ENCODE measurements around the gene POU6F2. TPM values are rescaled to one million over a fixed set of nuclear protein-coding genes. Genes with fewer than 3 reads are reported as not detected.

The POU6F2 gene
- polyA plus RNA-seq, 2 of the 4 experiments (the other 2 are of a cell fraction) = not detected

DNA sequence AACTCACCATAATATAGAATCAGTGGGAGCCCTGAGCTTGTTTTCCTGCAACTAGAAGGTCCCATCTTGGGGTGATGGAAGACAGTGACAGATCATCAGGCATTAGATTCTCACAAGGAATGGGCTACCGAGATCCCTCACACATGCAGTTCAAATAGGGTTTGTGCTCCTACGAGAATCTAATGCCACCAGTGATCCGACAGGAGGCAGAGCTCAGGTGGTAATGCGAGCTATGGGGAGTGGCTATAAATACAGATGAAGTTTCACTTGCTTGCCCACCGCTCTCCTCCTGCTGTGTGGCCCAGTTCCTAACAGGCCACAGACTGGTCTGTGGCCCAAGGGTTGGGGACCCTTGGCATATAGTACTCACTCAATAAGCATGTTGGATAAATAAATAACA is 93.4 kb downstream of the POU6F2 start:
- CTCF ChIA-PET = no interaction called here
- TF ChIP-seq EP300 (IDR thresholded peaks at IDR 0.05) = no peak
- TF ChIP-seq NR3C1 (IDR thresholded peaks at IDR 0.05) = no peak
- TF ChIP-seq ESRRA (IDR thresholded peaks at IDR 0.05; ENCODE audit: borderline replicate concordance, low read length) = no peak
- no peak for TF ChIP-seq RAD21 (conservative IDR thresholded peaks at IDR 0.05 in 1 of 2, IDR thresholded peaks at IDR 0.05 in 1 of 2)
- no peak for TF ChIP-seq EHF (CRISPR knock-in tag; IDR thresholded peaks at IDR 0.05)
- TF ChIP-seq, protein P1, sequence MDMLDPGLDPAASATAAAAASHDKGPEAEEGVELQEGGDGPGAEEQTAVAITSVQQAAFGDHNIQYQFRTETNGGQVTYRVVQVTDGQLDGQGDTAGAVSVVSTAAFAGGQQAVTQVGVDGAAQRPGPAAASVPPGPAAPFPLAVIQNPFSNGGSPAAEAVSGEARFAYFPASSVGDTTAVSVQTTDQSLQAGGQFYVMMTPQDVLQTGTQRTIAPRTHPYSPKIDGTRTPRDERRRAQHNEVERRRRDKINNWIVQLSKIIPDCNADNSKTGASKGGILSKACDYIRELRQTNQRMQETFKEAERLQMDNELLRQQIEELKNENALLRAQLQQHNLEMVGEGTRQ (IDR thresholded peaks at IDR 0.05) = no peak
- TF ChIP-seq RARB (CRISPR knock-in tag; IDR thresholded peaks at IDR 0.05) = no peak
- TF ChIP-seq, protein P2, sequence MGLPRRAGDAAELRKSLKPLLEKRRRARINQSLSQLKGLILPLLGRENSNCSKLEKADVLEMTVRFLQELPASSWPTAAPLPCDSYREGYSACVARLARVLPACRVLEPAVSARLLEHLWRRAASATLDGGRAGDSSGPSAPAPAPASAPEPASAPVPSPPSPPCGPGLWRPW (IDR thresholded peaks at IDR 0.05) = no peak
- TF ChIP-seq CEBPB (IDR thresholded peaks at IDR 0.05) = no peak
- TF ChIP-seq ZC3H11A (IDR thresholded peaks at IDR 0.05) = no peak
- TF ChIP-seq RFX5 (IDR thresholded peaks at IDR 0.05) = no peak
- no peak overlapping the region for H3K27ac ChIP-seq
- FAIRE-seq = no peak
- no peak for ATAC-seq
- WGBS (ENCODE audit: missing lambda C conversion rate) = 34% methylated on average over 5 of the region's 5 CpGs
- POLR2A ChIA-PET = no interaction called here
- no peak overlapping the region for H3K4me2 ChIP-seq
- no peak overlapping the region for H3K4me3 ChIP-seq
- no peaks in the 10 kb centered on the region for H3K4me1 ChIP-seq
- no peaks in the 10 kb centered on the region for H3K9me3 ChIP-seq
- no peak for DNase-seq (ENCODE audit: low read depth in 1 of 2, low spot score in 1 of 2)

DNA sequence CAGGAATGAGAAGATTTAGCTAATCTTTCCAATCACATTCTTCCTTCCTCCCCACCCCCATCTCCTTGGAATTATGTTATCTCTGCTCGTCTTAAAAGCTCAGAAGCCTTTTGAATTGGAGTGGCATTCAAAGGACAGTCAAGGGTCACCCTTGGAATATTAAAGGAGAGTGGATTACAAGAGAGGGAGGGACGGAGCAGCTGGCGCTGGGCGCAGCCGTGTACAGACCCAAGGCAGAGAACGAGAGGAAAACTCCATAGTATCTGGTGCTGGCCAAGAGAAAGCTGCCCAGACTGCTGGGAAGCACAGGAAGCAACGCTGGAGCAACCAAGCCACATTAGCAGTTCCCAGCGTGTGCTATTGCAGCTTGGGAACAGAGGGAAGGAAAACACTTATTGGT is 95.7 kb downstream of the POU6F2 start:
- no peak for TF ChIP-seq POLR2A (IDR thresholded peaks at IDR 0.05; ENCODE audit: low read length)
- TF ChIP-seq, protein P3, sequence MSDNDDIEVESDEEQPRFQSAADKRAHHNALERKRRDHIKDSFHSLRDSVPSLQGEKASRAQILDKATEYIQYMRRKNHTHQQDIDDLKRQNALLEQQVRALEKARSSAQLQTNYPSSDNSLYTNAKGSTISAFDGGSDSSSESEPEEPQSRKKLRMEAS (IDR thresholded peaks at IDR 0.05) = no peak
- TF ChIP-seq, protein P4, sequence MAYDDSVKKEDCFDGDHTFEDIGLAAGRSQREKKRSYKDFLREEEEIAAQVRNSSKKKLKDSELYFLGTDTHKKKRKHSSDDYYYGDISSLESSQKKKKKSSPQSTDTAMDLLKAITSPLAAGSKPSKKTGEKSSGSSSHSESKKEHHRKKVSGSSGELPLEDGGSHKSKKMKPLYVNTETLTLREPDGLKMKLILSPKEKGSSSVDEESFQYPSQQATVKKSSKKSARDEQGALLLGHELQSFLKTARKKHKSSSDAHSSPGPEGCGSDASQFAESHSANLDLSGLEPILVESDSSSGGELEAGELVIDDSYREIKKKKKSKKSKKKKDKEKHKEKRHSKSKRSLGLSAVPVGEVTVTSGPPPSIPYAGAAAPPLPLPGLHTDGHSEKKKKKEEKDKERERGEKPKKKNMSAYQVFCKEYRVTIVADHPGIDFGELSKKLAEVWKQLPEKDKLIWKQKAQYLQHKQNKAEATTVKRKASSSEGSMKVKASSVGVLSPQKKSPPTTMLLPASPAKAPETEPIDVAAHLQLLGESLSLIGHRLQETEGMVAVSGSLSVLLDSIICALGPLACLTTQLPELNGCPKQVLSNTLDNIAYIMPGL (CRISPR knock-in tag; IDR thresholded peaks at IDR 0.05; ENCODE audit: borderline replicate concordance) = no peak
- TF ChIP-seq FOXS1 (CRISPR knock-in tag; IDR thresholded peaks at IDR 0.05) = no peak
- TF ChIP-seq HOXB13 (CRISPR knock-in tag; IDR thresholded peaks at IDR 0.05; ENCODE audit: low read depth) = no peak
- ATAC-seq = no peak
- no peak for DNase-seq (ENCODE audit: low read depth in 1 of 2, low spot score in 1 of 2)
- no peak for FAIRE-seq
- CTCF ChIA-PET = interaction anchor here (0.6 kb wide), 1 partner anchor 51 kb away, joined by 3 read pairs; no protein-coding TSS in a partner anchor
- WGBS (ENCODE audit: missing lambda C conversion rate) = 29% methylated on average over 8 of the region's 8 CpGs
- Histone ChIP-seq H3K4me1 (no peaks in the 10 kb centered on the region), H3K27ac (no peak overlapping the region), H3K4me3 (no peak overlapping the region), H3K9me3 (no peaks in the 10 kb centered on the region), H3K4me2 (no peak overlapping the region)
- POLR2A ChIA-PET = no interaction called here

DNA sequence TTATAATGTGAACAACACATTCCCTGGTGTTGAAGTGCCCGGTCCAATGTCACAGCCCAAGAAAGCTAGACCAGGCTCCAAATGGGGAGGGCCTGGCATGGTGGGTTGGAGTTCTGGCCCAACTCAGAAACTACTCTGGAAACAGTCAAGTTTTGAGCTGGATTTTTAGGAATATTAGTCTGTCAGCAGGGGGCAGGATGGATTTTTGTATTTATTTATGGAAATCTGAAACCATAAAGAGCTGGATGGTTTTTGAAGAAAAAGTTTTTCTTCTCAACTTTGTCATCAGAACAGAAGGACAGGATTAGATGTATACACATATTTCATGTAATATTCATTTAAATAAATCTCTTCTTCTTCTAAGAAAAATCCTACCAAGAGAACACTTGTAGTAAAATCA is 97.5 kb downstream of the POU6F2 start:
- H3K4me1 ChIP-seq = no peaks in the 10 kb centered on the region
- H3K4me2 ChIP-seq = no peak overlapping the region
- H3K4me3 ChIP-seq = no peak overlapping the region
- no peak for DNase-seq (ENCODE audit: low read depth in 1 of 2, low spot score in 1 of 2)
- ChIA-PET POLR2A (no interaction called here), CTCF (interaction anchor here (0.8 to 1.0 kb wide), 2 partner anchors 287 to 389 kb away, joined by 3 to 4 read pairs; no protein-coding TSS in a partner anchor)
- no peak overlapping the region for H3K27ac ChIP-seq
- ATAC-seq = no peak
- no peaks in the 10 kb centered on the region for H3K9me3 ChIP-seq
- no peak for FAIRE-seq
- 40% methylated on average over 1 of the region's 1 CpG for WGBS (ENCODE audit: missing lambda C conversion rate)
- TF ChIP-seq JUNB (IDR thresholded peaks at IDR 0.05) (no peak), FOSL2 (IDR thresholded peaks at IDR 0.05) (no peak), FOSL2 (CRISPR knock-in tag; IDR thresholded peaks at IDR 0.05) (no peak), CHD4 (IDR thresholded peaks at IDR 0.05; ENCODE audit: borderline replicate concordance) (no peak), POLR2AphosphoS2 (conservative IDR thresholded peaks at IDR 0.05; ENCODE audit: low read length) (no peak), RARB (CRISPR knock-in tag; IDR thresholded peaks at IDR 0.05) (no peak), ZFP36 (IDR thresholded peaks at IDR 0.05; ENCODE audit: borderline replicate concordance, partially characterized antibody) (no peak), RNF2 (IDR thresholded peaks at IDR 0.05; ENCODE audit: borderline replicate concordance, low read depth) (no peak), ZNF302 (CRISPR knock-in tag; IDR thresholded peaks at IDR 0.05) (no peak), TP53 (CRISPR knock-in tag; IDR thresholded peaks at IDR 0.05) (no peak), POLR2A (IDR thresholded peaks at IDR 0.05; ENCODE audit: low read length) (no peak)
- TF ChIP-seq, protein P2 (IDR thresholded peaks at IDR 0.05) = no peak
- TF ChIP-seq, protein P5, sequence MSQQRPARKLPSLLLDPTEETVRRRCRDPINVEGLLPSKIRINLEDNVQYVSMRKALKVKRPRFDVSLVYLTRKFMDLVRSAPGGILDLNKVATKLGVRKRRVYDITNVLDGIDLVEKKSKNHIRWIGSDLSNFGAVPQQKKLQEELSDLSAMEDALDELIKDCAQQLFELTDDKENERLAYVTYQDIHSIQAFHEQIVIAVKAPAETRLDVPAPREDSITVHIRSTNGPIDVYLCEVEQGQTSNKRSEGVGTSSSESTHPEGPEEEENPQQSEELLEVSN (IDR thresholded peaks at IDR 0.05; ENCODE audit: borderline replicate concordance, low read depth) = no peak
- TF ChIP-seq, protein P4 (CRISPR knock-in tag; IDR thresholded peaks at IDR 0.05; ENCODE audit: borderline replicate concordance) = no peak
- TF ChIP-seq, protein P6, sequence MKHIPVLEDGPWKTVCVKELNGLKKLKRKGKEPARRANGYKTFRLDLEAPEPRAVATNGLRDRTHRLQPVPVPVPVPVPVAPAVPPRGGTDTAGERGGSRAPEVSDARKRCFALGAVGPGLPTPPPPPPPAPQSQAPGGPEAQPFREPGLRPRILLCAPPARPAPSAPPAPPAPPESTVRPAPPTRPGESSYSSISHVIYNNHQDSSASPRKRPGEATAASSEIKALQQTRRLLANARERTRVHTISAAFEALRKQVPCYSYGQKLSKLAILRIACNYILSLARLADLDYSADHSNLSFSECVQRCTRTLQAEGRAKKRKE (CRISPR knock-in tag; IDR thresholded peaks at IDR 0.05; ENCODE audit: low read depth) = no peak
